HG03565 (cell line): ENCODE data around the gene PEX26.
"Not testable (repeated sequence)": the region's sequence is repeated elsewhere in the genome, so short reads cannot be mapped to it uniquely, and the experiment has no call there.

ENCODE experiments used
- ATAC-seq: cut with Tn5 transposase; IDR thresholded peaks from one replicate; pipeline ENCODE4 v1.9.1; 2021; ENCODE audit warnings: mild to moderate bottlenecking, moderate library complexity; ENCODE audit not compliant: unreplicated experiment

The PEX26 gene

DNA sequence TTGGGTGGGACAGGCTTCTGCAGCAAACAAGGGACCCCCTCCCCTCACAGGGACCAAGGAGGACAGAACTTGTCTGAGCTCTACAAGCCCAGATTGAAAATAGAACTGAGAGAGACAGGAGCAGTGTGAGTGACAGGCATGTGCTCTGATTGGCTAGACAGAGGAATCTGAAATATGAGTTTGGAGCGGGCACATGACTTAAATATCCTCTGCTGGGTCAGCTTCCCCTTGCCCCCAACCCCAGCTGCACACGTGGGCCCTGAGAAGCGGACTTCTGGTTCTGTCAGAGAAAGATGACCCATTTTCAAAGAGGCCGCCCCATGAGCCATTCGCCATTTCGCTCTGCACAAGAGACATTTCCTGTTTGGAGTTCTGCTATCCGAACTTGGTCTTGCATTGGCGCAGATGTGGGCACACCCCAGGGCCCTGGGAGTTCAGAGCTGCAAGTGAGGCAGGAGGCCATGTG is 38.1 kb downstream of the PEX26 start:
- no peak for ATAC-seq

- no peak for ATAC-seq
Measured at GRCh38 chr22:18116634-18117033, 38.8 kb downstream of the PEX26 start.

GRCh38 chr22:18118345-18118915 is 40.6 kb downstream of the PEX26 start:
- no peak for ATAC-seq

- ATAC-seq = no peak
Measured at GRCh38 chr22:18119409-18120110, 41.8 kb downstream of the PEX26 start.

DNA sequence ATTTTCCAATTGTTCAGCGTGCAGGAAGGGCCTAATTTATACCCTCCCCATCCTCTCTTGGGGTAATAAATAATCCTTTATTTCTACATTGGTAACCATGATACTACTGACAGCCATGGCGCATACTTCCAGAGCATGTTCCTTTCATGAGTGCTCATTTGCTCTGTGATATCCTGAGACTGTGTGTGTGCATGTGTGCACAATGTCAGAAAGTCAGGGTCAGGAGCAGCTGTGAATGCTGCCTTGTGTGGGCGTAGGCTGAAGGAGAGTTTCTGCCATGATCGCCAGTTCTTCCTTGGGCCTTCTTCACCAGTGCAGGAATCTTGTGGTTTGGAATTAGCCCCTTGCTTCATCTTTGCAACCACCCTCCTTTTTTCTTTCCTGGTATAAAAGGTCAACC is 43.1 kb downstream of the PEX26 start:
- no peak for ATAC-seq

DNA sequence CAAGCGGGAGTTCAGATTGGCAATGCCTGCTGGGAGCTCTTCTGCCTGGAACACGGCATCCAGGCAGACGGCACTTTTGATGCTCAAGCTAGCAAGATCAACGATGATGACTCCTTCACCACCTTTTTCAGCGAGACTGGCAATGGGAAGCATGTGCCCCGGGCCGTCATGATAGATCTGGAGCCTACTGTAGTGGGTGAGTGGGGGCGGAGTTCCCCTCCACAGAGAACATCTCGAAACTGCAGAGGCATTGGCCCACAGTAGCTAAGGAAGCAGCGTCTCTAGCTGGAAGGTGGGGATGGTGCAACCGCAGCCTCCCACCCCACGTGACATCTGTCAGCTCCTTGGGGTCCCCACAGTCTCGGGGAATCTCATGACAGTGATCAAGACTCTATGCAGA is 43.7 kb downstream of the PEX26 start:
- no peak for ATAC-seq

GRCh38 chr22:18121954-18122554 is 44.3 kb downstream of the PEX26 start:
- ATAC-seq = no peak

- ATAC-seq = not testable (repeated sequence)
Measured at GRCh38 chr22:18123476-18124025, 45.8 kb downstream of the PEX26 start.

DNA sequence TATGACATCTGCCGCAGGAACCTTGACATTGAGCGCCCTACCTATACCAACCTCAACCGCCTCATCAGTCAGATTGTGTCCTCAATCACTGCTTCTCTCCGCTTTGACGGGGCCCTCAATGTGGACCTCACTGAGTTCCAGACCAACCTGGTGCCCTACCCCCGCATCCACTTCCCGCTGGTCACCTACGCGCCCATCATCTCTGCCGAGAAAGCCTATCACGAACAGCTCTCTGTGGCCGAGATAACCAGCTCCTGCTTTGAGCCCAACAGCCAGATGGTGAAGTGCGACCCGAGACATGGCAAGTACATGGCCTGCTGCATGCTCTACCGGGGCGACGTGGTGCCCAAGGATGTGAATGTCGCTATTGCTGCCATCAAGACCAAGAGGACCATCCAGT is 48.8 kb downstream of the PEX26 start:
- no peak for ATAC-seq

- ATAC-seq = no peak
Measured at GRCh38 chr22:18130018-18130417, 52.2 kb downstream of the PEX26 start.

DNA sequence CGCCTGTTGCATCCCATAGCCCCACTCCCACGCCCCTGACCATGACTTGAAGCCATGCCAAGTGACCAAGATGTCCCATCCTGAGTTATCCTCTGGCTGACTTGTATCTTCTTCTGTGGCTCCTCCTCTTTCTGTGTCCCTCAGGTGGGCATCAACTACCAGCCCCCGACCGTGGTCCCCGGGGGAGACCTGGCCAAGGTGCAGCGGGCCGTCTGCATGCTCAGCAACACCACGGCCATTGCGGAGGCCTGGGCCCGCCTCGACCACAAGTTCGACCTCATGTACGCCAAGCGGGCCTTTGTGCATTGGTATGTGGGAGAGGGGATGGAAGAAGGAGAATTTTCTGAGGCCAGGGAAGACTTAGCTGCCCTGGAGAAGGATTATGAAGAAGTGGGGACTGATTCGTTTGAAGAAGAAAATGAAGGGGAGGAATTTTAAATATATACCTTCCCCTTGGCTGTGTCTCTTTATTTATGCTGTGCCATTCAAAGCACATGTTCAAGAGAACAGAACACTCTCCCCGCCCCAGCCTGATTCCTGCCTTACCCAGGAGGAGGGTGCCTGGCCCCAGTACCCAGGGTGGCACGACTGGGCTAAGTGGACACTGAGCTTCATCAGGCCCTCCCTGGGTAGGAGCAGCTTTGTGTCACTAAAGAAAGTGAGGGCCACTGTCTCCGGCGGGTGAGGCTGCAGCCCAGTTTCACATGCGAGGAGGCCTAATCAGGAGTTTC is 53.1 kb downstream of the PEX26 start:
- ATAC-seq = no peak

- ATAC-seq = no peak
Measured at GRCh38 chr22:18133452-18133851, 55.7 kb downstream of the PEX26 start.

- no peak for ATAC-seq
Measured at GRCh38 chr22:18136563-18137320, 59.0 kb downstream of the PEX26 start.

- not testable (repeated sequence) for ATAC-seq
Measured at GRCh38 chr22:18141004-18141403, 63.2 kb downstream of the PEX26 start.

GRCh38 chr22:18144105-18144504 is 66.3 kb downstream of the PEX26 start:
- ATAC-seq = no peak

GRCh38 chr22:18145676-18146388 is 68.0 kb downstream of the PEX26 start:
- no peak for ATAC-seq

DNA sequence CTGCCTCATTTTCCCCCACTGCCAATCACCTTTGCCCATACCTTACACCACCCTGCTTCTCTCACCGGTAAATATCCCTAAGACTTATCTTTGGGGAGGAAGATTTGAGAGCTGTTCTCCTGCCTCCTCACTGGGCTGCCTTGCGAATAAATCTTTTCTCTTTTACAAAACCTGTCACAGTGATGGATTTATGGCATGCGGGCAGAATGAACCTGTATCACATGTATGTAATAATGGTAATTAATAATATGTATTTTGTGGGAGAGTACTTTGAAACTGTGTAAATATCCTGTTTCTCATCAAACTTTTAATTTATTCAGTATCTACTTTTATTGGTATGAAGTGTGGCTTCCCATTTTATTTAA is 68.6 kb downstream of the PEX26 start:
- no peak for ATAC-seq

DNA sequence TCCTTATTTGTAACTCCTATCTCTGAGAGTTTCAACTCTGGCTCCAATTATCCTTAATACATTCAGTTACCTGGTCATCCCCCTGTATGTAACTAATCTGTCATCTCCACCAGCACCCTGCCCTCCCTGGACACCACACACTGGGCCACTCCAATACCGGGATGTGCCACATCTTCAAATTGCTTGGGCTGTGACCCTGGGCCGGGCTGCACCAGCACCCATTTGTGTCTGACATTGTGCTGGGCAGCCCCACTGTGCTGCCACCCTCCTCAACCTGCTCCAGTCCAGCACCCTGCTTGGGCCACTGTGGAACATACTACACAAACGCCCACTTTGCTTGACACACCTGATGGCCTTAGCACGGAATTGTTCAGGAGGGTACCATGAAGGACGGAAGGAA is 70.0 kb downstream of the PEX26 start:
- no peak for ATAC-seq

DNA sequence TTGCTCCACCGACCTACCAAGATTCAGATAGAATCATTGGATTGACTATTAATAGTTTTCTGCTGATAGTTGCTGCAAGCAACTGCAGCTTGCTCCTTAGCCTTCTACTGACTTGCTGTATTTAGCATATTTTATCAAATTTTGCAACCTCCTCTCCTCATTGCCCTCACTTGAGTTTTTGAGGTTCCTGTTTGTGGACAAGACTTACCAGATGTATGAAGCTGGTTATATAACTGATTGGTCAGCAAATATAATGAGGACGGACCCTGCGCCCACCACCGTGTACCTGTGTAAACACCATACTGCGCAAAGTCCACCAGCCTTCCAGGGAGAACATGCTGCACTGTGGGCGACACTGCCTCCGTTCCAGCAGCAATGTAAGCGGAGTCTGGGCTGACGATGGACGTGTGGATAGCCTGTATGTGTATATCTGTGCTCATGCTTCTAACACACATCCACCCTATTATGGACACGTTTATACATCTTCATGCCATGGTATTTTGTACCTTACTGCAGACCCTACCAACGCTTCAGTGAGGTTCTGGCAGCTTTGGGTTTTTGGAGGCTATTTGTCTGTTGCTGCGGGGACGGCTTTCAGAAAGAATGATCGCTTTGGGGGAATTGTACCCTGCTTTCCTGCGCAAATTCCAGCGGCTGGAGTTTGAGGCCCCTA is 70.6 kb downstream of the PEX26 start:
- no peak for ATAC-seq

GRCh38 chr22:18152519-18152918 is 74.7 kb downstream of the PEX26 start:
- ATAC-seq = no peak
